ENCODE data around the gene TAS2R41. TPM values are rescaled to one million over a fixed set of nuclear protein-coding genes. Genes with fewer than 3 reads are reported as not detected.
A peak's percentile ranks its signal among the peaks of the same experiment; 100 is the strongest.

TAS2R41 gene
- total and polyA plus RNA-seq, 2 donors from 2014 or later: not detected

- H3K4me1 ChIP-seq (ENCODE audit: control insufficient read depth in 2 of 3, insufficient read depth in 2 of 3, low read depth in 1 of 3, low read length in 3 of 3): no peaks in the 10 kb centered on the region
Measured at GRCh38 chr7:143499246-143499645, 21.6 kb downstream of the TAS2R41 start.

GRCh38 chr7:143499743-143500348 lies 22.2 kb downstream of the TAS2R41 start:
- intact Hi-C loops (cut with DNase I): no loop called here
- no peak for FAIRE-seq
- H3K9ac ChIP-seq (ENCODE audit: low read length in 3 of 3): no peak overlapping the region

More at GRCh38 chr7:143499246-143499645, 21.6 kb downstream of the TAS2R41 start:
- H3K4me3 ChIP-seq (ENCODE audit: low read length in 3 of 3): no peak overlapping the region
- no peaks in the 10 kb centered on the region for H3K9me3 ChIP-seq (ENCODE audit: control insufficient read depth in 2 of 3, insufficient read depth in 1 of 3, low read length in 3 of 3)
- FAIRE-seq (no peak), DNase-seq (peak in 1 of 5 donors; percentile 66)
- peak overlapping the region; percentile 46 to 74 for H3K27ac ChIP-seq (ENCODE audit: low read depth in 2 of 2, low read length in 2 of 2)
- H3K27me3 ChIP-seq (ENCODE audit: control insufficient read depth, insufficient read depth, low read length): no peaks in the 10 kb centered on the region
- no peak overlapping the region for H3K9ac ChIP-seq (ENCODE audit: low read length in 3 of 3)
- intact Hi-C loops (cut with DNase I): no loop called here
- H3K36me3 ChIP-seq (ENCODE audit: control insufficient read depth in 2 of 3, insufficient read depth in 3 of 3, low read length in 3 of 3): no peaks in the 10 kb centered on the region
- no peak for TF ChIP-seq CTCF (IDR thresholded peaks at IDR 0.05; ENCODE audit: borderline replicate concordance, extremely low read depth, insufficient read depth)

GRCh38 chr7:143503261-143503660 lies 25.6 kb downstream of the TAS2R41 start:
- Histone ChIP-seq H3K9me3 (ENCODE audit: control insufficient read depth in 2 of 3, insufficient read depth in 1 of 3, low read length in 3 of 3) (no peaks in the 10 kb centered on the region), H3K36me3 (ENCODE audit: control insufficient read depth in 2 of 3, insufficient read depth in 3 of 3, low read length in 3 of 3) (no peaks in the 10 kb centered on the region), H3K4me1 (ENCODE audit: control insufficient read depth in 2 of 3, insufficient read depth in 2 of 3, low read depth in 1 of 3, low read length in 3 of 3) (no peaks in the 10 kb centered on the region), H3K9ac (ENCODE audit: low read length in 3 of 3) (no peak overlapping the region), H3K4me3 (ENCODE audit: low read length in 3 of 3) (no peak overlapping the region), H3K27me3 (ENCODE audit: control insufficient read depth, insufficient read depth, low read length) (no peaks in the 10 kb centered on the region), H3K27ac (ENCODE audit: low read depth in 2 of 2, low read length in 2 of 2) (no peak overlapping the region)
- intact Hi-C loops (cut with DNase I): no loop called here
- TF ChIP-seq CTCF (IDR thresholded peaks at IDR 0.05; ENCODE audit: borderline replicate concordance, extremely low read depth, insufficient read depth): no peak
- FAIRE-seq: no peak
- DNase-seq: peak in 4 of 5 donors; percentile 53 to 86 (median 77)

More at GRCh38 chr7:143499743-143500348, 22.2 kb downstream of the TAS2R41 start:
- Histone ChIP-seq H3K27me3 (ENCODE audit: control insufficient read depth, insufficient read depth, low read length) (no peaks in the 10 kb centered on the region), H3K9me3 (ENCODE audit: control insufficient read depth in 2 of 3, insufficient read depth in 1 of 3, low read length in 3 of 3) (no peaks in the 10 kb centered on the region), H3K4me1 (ENCODE audit: control insufficient read depth in 2 of 3, insufficient read depth in 2 of 3, low read depth in 1 of 3, low read length in 3 of 3) (no peaks in the 10 kb centered on the region), H3K27ac (ENCODE audit: low read depth in 2 of 2, low read length in 2 of 2) (peak overlapping the region; percentile 46 to 74), H3K4me3 (ENCODE audit: low read length in 3 of 3) (no peak overlapping the region), H3K36me3 (ENCODE audit: control insufficient read depth in 2 of 3, insufficient read depth in 3 of 3, low read length in 3 of 3) (no peaks in the 10 kb centered on the region)
- TF ChIP-seq CTCF (IDR thresholded peaks at IDR 0.05; ENCODE audit: borderline replicate concordance, extremely low read depth, insufficient read depth): no peak
- DNase-seq: peak in 1 of 5 donors; percentile 10
